ENCODE data around the gene PARS2. TPM values are rescaled to one million over a fixed set of nuclear protein-coding genes. Genes with fewer than 3 reads are reported as not detected.

The PARS2 gene
- total and polyA plus RNA-seq, 8 donors: 0.61 to 3.6 (median 1.9) TPM

DNA sequence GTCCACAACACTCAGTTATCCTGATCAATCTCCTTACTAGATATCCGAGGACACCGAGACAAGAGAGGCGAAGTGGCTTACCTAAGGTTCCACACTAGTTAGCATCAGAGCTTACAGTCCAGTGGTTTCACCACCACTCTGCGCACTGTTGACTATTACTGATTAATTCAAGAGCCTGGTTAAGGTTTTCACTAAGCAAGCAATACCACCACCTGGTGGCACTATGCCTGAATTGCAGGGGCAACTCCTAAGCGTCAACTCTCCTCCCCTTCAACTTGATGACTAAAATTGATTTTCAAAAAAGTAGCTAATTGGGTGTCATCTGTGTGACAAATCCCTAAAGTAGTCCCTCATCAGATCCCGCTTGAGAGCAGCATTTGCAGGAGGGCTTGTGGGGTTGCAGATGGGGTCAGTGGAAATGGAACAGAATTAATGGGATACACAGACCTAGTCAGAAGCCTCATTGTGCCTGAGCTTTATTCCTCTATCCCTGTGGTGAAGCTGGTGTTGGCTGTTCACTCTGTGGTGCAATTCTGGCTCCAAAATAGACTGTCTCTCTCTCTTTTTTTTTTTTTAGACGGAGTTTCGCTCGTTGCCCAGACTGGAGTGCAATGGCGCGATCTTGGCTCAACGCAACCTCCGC is 27.7 kb upstream of the PARS2 start:
- 93 to 96% methylated on average over 13 of the region's 13 CpGs for WGBS, 2 donors
- DNase-seq: peak in 1 of 6 donors; percentile 46
- Histone ChIP-seq H3K36me3 (peaks cover 0 to 4% (median 0%) of the 10 kb centered on the region in 3 donors), H3K4me3 (no peak overlapping the region), H3K27ac (no peak overlapping the region), H3K9me3 (no peaks in the 10 kb centered on the region), H3K27me3 (no peaks in the 10 kb centered on the region), H3K4me1 (peaks cover 0 to 9% (median 8%) of the 10 kb centered on the region in 3 donors)
- intact Hi-C loops (cut with DNase I): no loop called here
- TF ChIP-seq, protein P1, sequence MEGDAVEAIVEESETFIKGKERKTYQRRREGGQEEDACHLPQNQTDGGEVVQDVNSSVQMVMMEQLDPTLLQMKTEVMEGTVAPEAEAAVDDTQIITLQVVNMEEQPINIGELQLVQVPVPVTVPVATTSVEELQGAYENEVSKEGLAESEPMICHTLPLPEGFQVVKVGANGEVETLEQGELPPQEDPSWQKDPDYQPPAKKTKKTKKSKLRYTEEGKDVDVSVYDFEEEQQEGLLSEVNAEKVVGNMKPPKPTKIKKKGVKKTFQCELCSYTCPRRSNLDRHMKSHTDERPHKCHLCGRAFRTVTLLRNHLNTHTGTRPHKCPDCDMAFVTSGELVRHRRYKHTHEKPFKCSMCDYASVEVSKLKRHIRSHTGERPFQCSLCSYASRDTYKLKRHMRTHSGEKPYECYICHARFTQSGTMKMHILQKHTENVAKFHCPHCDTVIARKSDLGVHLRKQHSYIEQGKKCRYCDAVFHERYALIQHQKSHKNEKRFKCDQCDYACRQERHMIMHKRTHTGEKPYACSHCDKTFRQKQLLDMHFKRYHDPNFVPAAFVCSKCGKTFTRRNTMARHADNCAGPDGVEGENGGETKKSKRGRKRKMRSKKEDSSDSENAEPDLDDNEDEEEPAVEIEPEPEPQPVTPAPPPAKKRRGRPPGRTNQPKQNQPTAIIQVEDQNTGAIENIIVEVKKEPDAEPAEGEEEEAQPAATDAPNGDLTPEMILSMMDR (IDR thresholded peaks at IDR 0.05): peak; percentile 30 to 39 (median 30)
- no peak for FAIRE-seq
- peak in 1 of 4 donors; percentile 44 for ATAC-seq

DNA sequence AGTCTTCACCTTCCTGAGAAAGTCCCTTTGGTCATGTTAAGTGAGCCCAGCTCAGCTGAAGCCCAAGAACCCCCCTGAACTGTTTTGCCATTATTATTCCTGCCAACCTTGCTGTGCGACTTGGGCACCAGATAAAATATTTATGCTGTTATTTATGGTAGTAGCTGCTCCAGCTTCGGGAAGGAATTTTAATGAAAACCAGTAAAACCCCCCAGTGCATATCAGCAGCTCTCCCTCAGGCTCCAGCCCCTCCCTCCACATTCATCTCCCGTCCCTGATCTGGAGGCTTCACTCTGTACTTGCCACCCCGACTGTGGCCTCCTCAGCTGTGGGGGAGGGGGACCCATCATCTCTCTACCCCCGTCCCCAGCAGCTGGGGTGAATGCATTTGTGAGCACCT is 24.1 kb upstream of the PARS2 start:
- Histone ChIP-seq H3K4me1 (no peaks in the 10 kb centered on the region), H3K4me3 (no peak overlapping the region), H3K27ac (no peak overlapping the region), H3K9me3 (no peaks in the 10 kb centered on the region), H3K27me3 (no peaks in the 10 kb centered on the region), H3K36me3 (peaks cover 0 to 13% (median 0%) of the 10 kb centered on the region in 3 donors)
- TF ChIP-seq, protein P1 (IDR thresholded peaks at IDR 0.05): no peak
- DNase-seq: no peak
- ATAC-seq: no peak
- intact Hi-C loops (cut with DNase I): no loop called here
- FAIRE-seq: no peak
- WGBS, 2 donors: 77 to 87% methylated on average over 5 of the region's 5 CpGs

DNA sequence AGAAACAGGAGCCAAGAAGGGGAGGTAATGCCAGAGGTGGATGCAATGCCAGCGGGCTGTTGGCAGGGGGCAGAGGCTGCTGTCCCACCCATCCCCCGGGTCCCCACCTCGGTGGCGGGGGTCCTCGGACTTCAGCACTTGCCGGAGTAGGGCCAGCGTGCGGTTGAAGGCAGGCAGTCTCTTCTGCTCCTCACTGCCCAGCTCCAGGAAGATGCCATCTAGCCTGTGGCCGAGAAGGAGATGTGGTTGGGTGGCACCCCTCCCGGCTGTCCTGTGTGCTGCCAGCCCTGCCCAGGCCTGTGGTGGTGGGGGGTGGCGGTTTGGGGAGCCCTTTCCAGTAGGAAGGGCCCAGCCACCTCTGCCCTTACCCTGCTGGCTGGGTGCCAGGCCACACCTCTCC is 23.3 kb upstream of the PARS2 start:
- WGBS, 2 donors: 86 to 91% methylated on average over 9 to 11 of the region's 11 CpGs
- intact Hi-C loops (cut with DNase I): no loop called here
- Histone ChIP-seq H3K36me3 (peaks cover 0 to 13% (median 0%) of the 10 kb centered on the region in 3 donors), H3K27me3 (no peaks in the 10 kb centered on the region), H3K4me1 (no peaks in the 10 kb centered on the region), H3K9me3 (no peaks in the 10 kb centered on the region), H3K4me3 (no peak overlapping the region), H3K27ac (no peak overlapping the region)
- DNase-seq (no peak), FAIRE-seq (no peak), ATAC-seq (no peak)
- TF ChIP-seq, protein P1 (IDR thresholded peaks at IDR 0.05): no peak

DNA sequence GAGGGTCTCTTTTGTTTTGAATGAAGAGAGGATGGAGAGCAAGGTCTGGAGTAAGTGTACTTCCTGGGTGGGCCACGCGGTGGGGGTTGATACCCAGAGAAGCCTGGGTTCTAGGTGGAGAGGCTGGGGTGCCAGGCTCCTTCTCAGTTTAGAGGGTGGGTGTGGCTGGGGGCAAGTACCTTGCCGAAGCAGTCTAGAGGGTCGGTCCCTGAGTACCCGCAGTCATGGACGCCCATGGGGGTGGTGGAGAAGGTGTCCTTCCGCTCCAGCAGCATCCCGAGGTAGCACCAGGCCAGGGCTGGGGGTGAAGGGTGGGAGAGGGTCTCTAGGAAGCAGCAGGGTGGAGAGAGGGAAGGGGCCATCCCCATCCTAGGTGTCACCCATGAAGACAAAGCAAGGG is 22.5 kb upstream of the PARS2 start:
- no peak overlapping the region for H3K27ac ChIP-seq
- no peak for DNase-seq
- H3K36me3 ChIP-seq: peaks cover 0 to 13% (median 0%) of the 10 kb centered on the region in 3 donors
- no peaks in the 10 kb centered on the region for H3K9me3 ChIP-seq
- TF ChIP-seq, protein P1 (IDR thresholded peaks at IDR 0.05): no peak
- WGBS, 2 donors: 94 to 96% methylated on average over 8 of the region's 8 CpGs
- H3K4me1 ChIP-seq: no peaks in the 10 kb centered on the region
- intact Hi-C loops (cut with DNase I): no loop called here
- ATAC-seq: no peak
- FAIRE-seq: no peak
- H3K4me3 ChIP-seq: no peak overlapping the region
- H3K27me3 ChIP-seq: no peaks in the 10 kb centered on the region

DNA sequence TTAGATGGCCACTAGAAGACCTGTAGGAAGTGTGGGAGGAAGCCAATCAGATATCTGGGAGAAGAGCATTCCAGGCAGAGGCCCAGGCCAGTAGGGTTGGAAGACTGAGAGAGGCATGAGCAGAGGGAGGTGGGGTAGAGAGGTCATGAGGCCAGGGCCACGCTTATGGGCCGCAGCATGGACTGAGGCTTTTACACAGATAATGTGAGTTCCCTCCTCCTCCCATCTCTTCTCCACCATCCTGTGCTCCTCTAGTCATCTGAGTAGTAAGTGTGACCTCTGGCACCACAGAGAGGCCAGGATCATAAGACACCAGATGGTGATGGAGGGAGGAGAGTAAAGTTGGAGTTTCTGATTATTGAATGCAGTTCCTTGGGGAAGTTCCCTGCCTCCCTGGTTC is 19.7 kb upstream of the PARS2 start:
- no peaks in the 10 kb centered on the region for H3K9me3 ChIP-seq
- no peak overlapping the region for H3K27ac ChIP-seq
- peaks cover 0 to 13% (median 0%) of the 10 kb centered on the region in 3 donors for H3K36me3 ChIP-seq
- H3K4me3 ChIP-seq: no peak overlapping the region
- H3K4me1 ChIP-seq: no peaks in the 10 kb centered on the region
- no peak for ATAC-seq
- intact Hi-C loops (cut with DNase I): no loop called here
- WGBS, 2 donors: 70 to 80% methylated on average over 2 of the region's 2 CpGs
- H3K27me3 ChIP-seq: no peaks in the 10 kb centered on the region
- no peak for FAIRE-seq
- TF ChIP-seq, protein P1 (IDR thresholded peaks at IDR 0.05): no peak
- DNase-seq: no peak
